NK-92 (cell line): Measurements from ENCODE around the gene TARBP1.
"Not testable (repeated sequence)": the region's sequence is repeated elsewhere in the genome, so short reads cannot be mapped to it uniquely, and the experiment has no call there.

Experiments used
- DNase-seq: peaks from one replicate; lab custom pipeline; 2025; ENCODE audit not compliant: unreplicated experiment; lab: John Stamatoyannopoulos, UW

Gene TARBP1, protein sequence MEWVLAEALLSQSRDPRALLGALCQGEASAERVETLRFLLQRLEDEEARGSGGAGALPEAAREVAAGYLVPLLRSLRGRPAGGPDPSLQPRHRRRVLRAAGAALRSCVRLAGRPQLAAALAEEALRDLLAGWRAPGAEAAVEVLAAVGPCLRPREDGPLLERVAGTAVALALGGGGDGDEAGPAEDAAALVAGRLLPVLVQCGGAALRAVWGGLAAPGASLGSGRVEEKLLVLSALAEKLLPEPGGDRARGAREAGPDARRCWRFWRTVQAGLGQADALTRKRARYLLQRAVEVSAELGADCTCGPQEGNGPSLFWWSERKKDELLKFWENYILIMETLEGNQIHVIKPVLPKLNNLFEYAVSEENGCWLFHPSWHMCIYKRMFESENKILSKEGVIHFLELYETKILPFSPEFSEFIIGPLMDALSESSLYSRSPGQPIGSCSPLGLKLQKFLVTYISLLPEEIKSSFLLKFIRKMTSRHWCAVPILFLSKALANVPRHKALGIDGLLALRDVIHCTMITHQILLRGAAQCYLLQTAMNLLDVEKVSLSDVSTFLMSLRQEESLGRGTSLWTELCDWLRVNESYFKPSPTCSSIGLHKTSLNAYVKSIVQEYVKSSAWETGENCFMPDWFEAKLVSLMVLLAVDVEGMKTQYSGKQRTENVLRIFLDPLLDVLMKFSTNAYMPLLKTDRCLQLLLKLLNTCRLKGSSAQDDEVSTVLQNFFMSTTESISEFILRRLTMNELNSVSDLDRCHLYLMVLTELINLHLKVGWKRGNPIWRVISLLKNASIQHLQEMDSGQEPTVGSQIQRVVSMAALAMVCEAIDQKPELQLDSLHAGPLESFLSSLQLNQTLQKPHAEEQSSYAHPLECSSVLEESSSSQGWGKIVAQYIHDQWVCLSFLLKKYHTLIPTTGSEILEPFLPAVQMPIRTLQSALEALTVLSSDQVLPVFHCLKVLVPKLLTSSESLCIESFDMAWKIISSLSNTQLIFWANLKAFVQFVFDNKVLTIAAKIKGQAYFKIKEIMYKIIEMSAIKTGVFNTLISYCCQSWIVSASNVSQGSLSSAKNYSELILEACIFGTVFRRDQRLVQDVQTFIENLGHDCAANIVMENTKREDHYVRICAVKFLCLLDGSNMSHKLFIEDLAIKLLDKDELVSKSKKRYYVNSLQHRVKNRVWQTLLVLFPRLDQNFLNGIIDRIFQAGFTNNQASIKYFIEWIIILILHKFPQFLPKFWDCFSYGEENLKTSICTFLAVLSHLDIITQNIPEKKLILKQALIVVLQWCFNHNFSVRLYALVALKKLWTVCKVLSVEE (N-terminal part only)

DNA sequence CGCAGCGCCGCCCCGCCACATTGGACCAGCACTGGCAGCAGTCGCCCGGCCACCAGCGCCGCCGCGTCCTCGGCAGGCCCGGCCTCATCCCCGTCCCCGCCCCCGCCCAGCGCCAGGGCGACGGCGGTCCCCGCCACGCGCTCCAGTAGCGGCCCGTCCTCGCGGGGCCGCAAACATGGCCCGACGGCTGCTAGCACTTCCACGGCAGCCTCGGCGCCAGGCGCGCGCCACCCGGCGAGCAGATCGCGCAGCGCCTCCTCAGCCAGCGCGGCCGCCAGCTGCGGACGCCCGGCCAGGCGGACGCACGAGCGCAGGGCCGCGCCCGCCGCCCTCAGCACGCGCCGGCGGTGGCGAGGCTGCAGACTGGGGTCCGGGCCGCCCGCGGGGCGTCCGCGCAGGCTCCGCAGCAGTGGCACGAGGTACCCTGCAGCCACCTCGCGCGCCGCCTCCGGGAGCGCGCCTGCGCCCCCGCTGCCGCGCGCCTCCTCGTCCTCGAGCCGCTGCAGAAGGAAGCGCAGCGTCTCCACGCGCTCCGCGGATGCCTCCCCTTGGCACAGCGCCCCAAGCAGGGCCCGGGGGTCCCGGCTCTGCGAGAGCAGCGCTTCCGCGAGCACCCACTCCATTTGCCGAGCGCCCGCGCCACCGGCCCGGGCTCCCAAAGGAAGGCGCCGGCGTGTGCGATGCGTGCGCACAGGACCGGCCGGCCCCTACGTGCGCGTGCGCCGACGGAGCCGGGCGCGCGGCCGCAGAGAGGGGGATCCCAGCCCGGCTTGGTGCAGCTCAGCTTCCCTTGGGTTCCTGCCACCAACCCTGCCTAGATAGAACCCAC lies at the start of gene TARBP1:
Gene TARBP1, minus strand, starts transcription at position 699 of the 829 bp plus-strand sequence. Its CDS starts 76 bp downstream, at position 623.
- DNase-seq: no peak

DNA sequence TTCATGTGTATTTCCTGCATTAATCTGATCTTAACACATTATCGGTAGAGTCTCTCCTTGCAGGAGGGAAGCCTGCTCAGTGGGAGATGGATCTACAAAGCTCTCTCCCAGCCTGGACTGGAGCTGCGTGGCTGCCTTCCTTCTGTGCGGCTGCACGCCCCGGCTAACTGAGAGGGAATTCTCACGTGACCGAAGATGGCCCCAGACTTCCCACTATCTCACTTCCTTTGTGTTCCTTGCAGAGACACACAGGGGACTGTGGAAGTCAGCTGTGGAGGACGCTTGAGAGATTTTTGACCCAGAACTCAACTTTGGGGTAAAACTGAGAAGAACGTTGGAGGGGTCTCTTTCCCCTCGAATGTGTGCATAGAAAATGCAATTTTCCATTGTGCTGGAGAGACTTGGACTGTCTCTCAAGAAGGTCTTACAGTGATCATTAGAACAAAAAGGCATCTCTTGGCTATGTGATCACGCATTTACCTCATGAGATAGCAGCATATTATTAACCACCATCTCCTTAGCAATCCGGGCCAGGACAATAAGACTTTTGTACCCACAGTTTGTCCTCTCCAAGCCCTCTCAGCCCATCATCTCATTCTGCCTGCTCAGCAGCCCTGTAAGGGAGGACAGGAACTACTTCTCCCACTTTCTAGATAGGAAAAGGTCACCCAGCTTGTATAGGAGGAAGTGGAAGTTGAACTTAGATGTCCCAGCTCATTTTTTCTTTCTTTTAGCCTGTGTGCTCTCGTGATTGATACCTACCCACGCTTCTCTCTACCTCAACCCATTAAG lies 49.3 kb upstream of the TARBP1 start:
- no peak for DNase-seq

DNA sequence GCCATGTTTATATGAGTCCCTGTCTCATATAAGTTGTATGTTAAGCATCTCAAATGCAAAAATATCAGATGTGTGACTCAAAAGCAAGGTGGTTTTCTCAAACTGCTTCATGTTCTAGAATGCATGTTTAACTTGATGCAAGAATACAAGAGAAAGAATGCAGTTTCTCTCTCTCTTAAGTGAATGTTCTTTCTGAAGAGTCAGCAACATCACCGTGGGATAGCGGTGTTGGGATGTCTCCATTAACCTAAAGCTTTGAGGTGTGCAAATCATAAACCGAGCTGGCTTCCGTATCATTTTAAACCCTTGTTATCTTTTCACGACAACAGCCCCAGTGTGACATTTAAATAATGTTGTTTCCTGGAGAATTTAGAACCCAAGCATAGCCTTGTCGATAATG lies 48.4 kb upstream of the TARBP1 start:
- DNase-seq: no peak

DNA sequence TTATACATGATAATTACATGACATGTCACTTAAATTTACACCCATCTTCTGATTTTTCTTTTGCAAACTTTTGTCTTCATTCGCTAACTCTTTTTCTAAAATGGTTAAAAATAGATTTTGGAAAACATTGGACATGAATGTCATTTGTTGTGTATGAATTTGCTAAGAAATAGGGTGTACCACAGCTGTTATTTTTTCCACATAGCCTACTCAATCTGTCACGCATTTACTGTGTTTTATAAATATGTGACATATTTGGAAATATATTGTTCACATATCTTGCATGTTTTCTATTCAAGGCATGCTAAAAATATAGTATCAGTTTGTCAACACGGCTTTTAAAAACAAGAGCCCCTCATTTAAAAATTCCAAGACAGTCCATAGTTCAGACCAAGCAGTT lies 47.9 kb upstream of the TARBP1 start:
- no peak for DNase-seq

DNA sequence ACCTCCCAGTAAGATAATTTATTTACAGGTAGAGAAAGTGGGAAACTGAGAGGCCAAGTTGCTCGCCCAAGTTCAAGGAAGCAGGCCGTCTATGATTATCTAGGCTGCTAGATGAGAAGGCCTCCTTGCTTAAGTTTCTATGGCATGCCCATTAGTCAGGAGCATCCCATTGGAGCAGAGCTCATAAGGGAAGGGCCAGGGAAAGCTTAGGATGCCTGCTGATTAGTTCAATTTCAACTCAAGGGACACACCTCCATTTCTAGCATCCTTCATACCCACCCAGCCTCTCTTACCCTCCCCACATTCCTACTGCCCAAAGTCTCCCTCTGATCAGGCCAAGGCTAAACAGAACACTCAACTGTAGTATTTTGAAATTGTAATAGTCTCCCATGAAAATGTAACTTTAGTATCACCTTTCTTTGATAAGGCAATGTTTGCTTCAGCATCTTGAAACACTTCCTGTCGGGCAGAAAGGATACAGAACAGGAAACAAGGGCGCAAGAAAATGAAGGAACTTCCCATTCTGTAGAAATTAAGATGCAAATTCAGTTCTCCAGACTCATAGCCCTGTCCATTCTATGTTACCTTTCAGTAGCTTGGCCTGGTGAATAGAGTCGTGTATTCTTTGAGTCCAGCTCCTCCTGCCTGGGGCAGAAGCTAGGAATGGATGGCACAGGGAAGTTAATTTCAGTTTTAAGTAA lies 46.3 kb upstream of the TARBP1 start:
- DNase-seq: no peak

DNA sequence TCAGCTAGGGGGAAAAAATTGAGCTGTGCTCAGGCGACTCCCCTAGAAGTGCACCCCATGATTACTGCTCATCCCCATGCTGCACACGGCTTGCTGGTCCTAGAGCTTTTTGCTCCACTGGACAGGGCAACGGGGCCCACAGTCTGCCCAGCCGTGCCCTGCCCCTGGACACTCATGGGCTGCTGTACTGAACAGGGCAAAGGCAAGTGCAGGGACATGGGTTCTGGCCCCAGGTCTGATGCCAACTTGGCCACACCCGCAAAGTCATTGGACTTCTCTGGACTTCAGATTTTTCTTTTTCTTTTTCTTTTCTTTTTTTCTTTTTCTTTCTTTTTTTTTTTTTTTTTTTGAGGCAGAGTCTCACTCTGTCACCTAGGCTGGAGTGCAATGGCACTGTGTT lies 42.9 kb upstream of the TARBP1 start:
- no peak for DNase-seq

DNA sequence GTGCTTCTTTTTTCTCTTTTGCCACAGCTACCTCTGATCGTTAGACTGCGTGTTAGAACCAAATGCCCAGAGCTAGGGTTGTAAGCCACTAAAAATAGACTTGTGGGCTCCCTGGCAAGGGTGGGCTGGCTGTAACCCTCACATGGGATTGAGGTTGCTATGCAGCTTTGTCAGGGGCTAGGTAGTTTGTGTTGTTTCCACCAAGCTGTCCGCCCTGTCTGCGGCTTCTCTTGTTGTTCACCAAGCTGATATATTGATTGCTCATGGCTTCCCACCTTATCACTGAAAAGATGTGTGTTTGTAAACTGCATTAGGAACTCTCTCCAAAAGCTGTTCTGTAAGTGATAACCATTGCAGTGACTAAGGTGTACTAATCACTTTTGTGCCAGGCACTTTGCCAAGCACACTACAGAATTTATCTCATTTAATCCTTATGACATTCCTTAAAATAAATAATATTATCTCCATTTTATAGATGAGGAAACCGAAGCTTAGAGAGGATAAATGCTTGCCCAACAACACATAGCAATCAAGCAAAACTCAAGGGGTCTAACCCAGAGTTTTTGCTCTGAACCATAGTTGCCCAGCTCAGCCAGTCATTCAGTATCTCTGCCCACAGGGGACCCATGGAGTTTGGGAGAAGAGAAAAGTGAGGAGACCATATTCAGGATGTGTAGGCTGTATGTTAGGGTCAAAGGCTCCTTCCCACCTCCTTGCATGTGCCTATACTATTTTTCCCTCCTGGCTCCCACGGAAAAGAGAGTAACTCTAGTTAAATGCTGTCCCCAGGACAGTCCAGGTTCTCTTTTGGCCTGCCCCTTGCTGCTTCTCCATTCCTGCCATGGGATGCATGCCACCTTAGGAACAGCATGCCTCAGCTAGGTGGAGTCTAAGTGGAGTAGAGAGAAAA lies 42.2 kb upstream of the TARBP1 start:
- DNase-seq: no peak

DNA sequence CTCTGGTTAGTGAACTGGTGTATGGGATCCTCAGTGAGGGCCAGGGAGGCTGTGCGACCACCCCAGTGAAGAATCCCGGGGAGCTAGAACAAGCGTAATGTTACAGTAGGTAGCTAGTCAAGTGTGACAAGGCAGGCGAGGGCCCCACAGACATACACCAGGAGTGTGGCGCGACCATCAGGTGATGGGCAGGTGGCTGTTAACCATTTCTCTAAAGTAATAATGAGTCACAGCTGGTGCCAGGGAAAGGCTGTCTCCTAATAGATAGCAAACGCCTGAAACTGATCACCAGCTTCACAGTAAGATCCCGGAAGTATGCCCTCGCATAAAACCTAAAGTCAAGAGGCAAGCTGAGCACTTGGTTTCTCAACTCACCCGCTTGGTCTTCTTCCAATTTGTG lies 40.5 kb upstream of the TARBP1 start:
- DNase-seq: no peak

DNA sequence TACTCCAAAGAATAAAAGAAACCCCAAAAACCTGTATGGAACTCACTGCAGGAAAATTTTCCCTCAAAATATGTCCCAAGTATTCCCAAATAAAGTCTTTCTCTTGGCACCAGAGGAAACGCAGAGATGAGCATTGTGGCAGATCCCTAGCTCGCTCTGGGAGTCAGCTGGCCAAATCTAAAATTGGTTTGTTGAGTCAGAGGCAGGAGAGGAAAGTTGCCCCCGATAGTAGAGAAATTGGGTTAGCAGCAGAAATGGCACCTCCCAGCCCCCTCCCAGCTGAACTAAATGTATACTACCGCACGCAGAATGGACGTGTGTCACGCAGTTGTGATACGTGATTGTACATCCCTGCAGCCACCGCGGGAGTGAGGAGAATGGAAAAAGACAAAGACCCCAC lies 39.9 kb upstream of the TARBP1 start:
- DNase-seq: no peak

DNA sequence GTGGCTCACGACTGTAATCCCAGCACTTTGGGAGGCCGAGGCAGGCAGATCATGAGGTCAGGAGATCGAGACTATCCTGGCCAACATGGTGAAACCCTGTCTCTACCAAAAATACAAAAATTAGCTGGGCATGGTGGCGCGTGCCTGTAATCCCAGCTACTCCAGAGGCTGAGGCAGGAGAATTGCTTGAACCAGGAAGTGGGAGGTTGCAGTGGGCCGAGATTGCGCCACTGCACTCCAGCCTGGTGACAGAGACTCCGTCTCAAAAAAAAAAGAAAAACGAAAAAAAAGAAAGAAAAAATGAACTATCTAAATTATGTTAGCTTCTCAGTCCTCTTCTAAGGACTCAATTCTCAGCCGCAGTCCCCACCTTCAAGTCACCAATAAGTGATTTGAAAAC lies 39.1 kb upstream of the TARBP1 start:
- DNase-seq: not testable (repeated sequence)

DNA sequence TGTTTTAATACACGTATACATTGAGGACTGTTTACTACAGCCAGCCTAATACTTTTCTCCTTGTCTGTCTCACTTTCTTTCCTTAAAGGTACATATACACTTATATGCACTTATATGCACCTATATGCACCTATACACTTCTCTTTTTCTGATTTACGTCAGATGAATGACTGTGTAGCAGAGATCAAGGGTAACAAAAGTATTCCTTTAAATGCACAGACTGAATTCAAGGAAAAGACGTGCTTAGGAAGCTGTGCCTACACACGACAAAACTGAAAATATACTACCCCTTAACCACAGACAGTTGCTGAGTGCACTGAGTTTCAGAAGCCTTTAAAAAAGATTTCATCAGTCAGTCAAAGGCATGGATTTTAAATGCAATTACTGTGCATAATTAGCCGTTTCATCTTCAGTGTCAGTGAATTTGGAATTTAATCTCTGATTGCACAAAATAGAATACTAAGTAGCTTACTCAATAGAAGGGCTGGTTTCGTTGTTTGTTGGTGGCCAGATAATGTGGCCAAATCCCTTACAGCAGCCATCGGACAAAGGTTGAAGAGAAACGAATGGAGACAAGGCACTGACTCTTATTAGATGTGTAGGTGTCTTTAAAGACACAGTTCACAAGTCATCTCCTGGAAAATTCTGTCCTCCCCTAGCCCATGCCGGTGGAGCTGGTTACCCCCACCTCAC lies 38.3 kb upstream of the TARBP1 start:
- no peak for DNase-seq

DNA sequence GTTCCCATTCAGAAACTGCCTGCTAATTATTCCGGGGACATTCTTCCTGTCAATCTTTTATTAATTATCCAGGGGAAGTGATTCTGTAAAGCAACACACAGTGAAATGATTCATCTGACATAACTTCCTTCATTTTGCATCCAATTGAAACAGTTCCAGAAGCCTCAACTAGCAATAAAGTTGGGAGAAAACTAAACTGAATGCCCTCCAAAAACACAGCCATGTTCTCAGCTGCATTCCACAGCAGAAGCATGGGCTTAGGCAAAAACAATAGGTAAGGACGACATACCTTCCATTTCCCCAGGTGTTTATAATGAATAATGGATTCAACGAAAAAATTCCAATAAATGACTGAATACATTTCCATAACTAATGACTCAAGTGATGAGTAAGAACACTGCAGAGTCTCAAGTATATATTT lies 36.9 kb upstream of the TARBP1 start:
- DNase-seq: no peak

DNA sequence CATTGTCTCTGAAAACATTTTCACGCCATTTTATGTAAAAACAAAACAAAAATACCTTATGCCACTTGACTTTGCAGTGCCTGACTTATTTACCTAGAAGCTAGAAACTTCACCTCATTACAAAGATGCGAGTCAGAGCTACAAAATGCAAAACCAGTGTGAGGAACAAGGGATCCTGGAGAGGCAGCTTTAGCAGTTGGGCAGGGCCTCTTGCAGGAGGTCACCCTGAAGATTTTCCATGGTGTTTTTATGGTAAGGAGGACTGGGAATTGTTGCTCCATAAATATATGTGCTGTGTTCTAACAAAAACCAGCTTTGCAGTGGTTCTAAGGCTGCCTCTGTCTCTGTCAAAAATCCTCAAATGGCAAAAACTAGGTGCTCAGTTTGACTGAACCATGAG lies 36.4 kb upstream of the TARBP1 start:
- DNase-seq: no peak

DNA sequence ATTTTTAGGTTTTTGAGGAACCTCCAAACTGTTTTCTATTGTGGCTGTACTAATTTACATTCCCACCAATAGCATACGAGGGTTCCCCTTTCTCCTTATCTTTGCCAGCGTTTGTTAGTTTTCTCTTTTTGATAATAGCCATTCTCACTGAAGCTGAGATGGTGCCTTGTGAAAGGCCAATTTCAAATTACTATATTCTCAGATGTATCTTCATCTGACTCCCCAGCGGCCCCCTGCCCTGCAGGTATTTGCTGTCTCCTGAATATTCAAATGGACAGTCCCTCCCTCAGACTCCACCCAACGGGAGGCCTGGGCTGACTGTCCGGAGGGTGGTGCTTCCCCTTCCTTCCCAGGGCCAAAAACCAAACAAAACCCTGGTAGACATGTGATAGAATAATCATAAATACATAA lies 33.5 kb upstream of the TARBP1 start:
- DNase-seq: no peak

DNA sequence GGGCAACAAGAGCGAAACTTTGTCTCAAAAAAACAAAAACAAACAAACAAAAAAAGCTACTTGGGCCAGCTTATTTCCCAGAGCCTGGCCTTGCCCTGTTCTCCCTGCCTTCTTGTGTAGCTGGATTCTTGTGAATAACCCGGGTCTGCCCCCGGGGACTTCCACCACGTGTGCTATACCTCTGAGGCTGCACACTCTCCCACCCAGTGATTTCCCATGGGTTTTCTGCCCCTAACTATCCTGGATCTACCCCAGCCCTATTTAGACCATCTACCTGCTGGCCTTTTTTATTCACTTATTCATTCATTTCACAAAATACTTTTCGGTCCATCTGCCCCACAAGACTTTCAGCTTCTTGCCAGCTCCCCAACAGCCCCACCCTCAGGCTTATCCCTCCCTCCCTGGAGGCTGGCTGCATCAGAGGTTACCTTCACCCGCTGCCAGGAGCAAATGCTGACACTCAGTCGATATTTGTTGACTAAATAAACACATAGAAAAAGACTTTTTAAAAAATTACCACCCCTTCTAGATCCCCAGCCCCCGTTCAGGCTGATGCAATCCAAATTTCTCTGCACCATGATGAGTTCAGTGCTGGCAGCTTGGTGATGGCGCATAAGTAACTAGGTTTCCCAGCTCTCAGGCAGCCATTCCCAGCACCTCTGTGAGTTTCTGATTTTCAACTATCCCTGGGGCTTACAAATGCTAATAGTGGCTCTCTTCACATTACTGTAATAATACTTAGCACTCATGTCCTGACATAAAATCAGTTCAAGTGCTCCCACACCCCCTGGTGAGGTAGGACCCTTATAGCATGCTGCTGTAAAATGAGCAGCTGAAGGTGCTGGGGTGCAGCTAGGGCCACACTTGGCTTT lies 30.7 kb upstream of the TARBP1 start:
- DNase-seq: no peak

DNA sequence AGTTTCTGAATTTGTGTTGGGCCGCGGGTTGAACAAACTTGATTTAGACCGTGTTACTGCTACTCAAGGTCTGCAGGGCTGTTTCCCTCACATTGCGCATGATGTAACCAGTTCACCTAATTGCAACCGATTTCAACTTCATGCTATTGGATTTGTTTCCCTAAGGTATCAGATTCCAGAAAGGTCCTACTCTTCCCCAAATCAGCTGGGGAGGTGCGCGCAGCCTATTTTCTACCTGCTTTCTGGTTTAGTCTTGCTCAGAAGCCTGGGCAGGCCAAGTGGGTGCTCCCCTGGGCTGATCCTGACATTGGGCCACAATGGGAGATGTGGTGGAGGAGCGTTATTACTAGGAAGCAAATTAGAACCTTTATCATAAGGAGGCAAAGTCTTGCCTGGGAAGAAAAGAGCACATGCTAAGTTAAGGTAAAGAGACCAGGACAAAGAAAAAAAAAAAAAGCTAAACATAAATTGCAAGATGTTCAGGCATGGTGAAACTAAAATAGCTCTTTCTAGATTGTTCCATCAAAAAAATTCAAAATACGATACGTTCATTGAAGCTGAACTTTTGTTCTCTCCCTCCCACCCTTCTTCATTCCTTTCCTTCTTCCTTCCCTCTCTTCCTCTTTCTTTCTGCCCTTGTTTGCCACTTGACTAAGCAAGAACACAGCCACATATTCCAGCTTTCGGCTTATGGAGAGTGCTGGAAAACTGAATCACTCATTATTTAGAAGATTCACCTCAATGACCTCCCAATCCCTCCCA lies 28.8 kb upstream of the TARBP1 start:
- DNase-seq: no peak
